Kidney (tissue), 14 donors: ENCODE results near the gene JPT2. TPM values are rescaled to one million over a fixed set of nuclear protein-coding genes. Genes with fewer than 3 reads are reported as not detected.

Experiments used
- DNase-seq, 5 donors: peaks; one replicate each; pipeline ENCODE4 v3.0.0-alpha.2; 2013 to 2020
- FAIRE-seq: peaks from 2 replicates; lab custom pipeline; 2012; peaks lifted over from hg19 to GRCh38; lab: Jason Lieb, UNC
- H3K27ac ChIP-seq, 2 donors: one replicate each; pipeline ENCODE4 v1.7.0; 2013; ENCODE audit warnings: low read depth in 2 of 2, low read length in 2 of 2, inconsistent platforms in 1 of 2
- H3K27me3 ChIP-seq: one replicate; pipeline ENCODE4 v1.7.1; 2013; ENCODE audit warnings: low read length, inconsistent platforms; ENCODE audit not compliant: control insufficient read depth, insufficient read depth
- H3K36me3 ChIP-seq, 3 donors: one replicate each; pipeline versions ENCODE4 v1.7.0 to v1.7.1; 2013; ENCODE audit warnings: low read length in 3 of 3, control low read depth in 1 of 3, inconsistent platforms in 1 of 3; ENCODE audit not compliant: insufficient read depth in 3 of 3, control insufficient read depth in 2 of 3
- H3K4me1 ChIP-seq, 3 donors: one replicate each; pipeline versions ENCODE4 v1.7.0 to v1.7.1; 2013; ENCODE audit warnings: low read length in 3 of 3, inconsistent platforms in 1 of 3, low read depth in 1 of 3; ENCODE audit not compliant: control insufficient read depth in 2 of 3, insufficient read depth in 2 of 3
- H3K4me3 ChIP-seq, 3 donors: one replicate each; pipeline versions ENCODE4 v1.7.0 to v1.8.1; 2013; ENCODE audit warnings: low read length in 3 of 3, control low read depth in 1 of 3, inconsistent platforms in 1 of 3
- H3K9ac ChIP-seq, 3 donors: one replicate each; pipeline versions ENCODE4 v1.7.0 to v1.7.1; 2013; ENCODE audit warnings: low read length in 3 of 3, control low read depth in 1 of 3, inconsistent platforms in 1 of 3
- H3K9me3 ChIP-seq, 3 donors: one replicate each; pipeline versions ENCODE4 v1.7.0 to v1.7.1; 2013; ENCODE audit warnings: low read length in 3 of 3, control low read depth in 1 of 3, inconsistent platforms in 1 of 3; ENCODE audit not compliant: control insufficient read depth in 2 of 3, insufficient read depth in 1 of 3
- intact Hi-C: fragments of 100-400 bp; cut with DNase I; formaldehyde crosslinking; loops from one replicate; pipeline ENCODE4 v1.11.1; 2022
- polyA plus RNA-seq: library from polyadenylated mRNA; stranded (reverse); fragments of 350-450 nt; fragmentation: Illumina TruSeq; extraction: RNeasy Lipid Tissue Mini Kit (QIAGEN cat#74804); gene quantifications from one replicate; pipeline ENCODE4 v1.2.3, GENCODE V29; 2014; ENCODE audit warnings: low read depth, low replicate concordance; ENCODE audit not compliant: insufficient read depth
- total RNA-seq: library from RNA; stranded (reverse); fragmentation: NEBNext Ultra II Directional; extraction: Animal tissue kit (Norgen Biotek cat#: 25700); gene quantifications from one replicate; pipeline ENCODE4 v1.2.1, GENCODE V29; 2021
- TF ChIP-seq, protein P1 (sequence below): IDR thresholded peaks from 3 replicates; pipeline ENCODE4 v1.5.1; 2012; ENCODE audit warnings: mild to moderate bottlenecking, moderate library complexity, borderline replicate concordance; ENCODE audit not compliant: insufficient read depth; ENCODE audit errors: extremely low read depth
- donor health status: control.
- donor health status: control.
- donor health status: control.
- donor health status: control.
- donor health status: control.
- donor health status: DM: yes; HTN: yes; CAD: no.
- donor health status: Normal renal cell carcinoma (clear cell type).

The JPT2 gene
- total and polyA plus RNA-seq, 2 donors from 2014 or later: 32.8 to 89.3 TPM

DNA sequence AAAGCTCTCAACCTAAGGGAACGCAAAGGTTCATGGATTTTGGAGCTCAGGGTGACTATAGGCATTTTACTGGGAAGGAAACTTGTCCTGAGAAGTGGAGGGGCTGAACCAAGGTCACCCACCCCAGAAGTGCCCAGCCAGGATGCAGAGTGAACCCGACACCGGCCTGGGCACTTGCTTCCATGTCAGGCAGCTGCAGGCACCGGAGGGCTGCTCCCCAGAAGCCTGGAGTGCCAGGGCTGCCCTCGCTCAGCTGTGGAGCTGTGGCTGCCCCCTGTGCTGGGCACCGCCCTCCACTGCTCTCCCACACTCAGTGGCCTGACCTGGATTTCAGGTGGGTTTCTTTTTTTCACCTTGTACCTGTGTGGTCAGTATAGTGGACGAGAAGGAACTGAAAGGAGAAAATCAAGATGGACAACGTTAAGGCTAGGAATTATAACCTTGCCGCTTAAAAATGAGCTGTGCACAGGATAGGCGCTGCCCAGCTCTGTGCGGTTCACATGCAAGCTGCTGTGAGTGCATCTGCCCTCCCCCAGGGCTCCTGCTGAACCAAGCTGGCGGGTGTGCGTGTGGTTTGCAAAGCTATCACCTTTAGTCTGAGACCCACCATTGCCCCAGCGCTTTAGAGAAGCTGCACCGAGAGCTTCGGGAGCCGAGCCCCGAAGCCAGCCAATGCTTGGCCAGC, 30.1 kb downstream of the JPT2 start:
- Histone ChIP-seq H3K36me3 (no peaks in the 10 kb centered on the region), H3K9ac (peak overlapping the region in 1 of 3 donors; percentile 75), H3K4me3 (peak overlapping the region in 1 of 3 donors; percentile 77), H3K9me3 (no peaks in the 10 kb centered on the region), H3K27ac (no peak overlapping the region), H3K27me3 (no peaks in the 10 kb centered on the region), H3K4me1 (peaks cover 2 to 14% (median 10%) of the 10 kb centered on the region in 3 donors)
- TF ChIP-seq, protein P1, sequence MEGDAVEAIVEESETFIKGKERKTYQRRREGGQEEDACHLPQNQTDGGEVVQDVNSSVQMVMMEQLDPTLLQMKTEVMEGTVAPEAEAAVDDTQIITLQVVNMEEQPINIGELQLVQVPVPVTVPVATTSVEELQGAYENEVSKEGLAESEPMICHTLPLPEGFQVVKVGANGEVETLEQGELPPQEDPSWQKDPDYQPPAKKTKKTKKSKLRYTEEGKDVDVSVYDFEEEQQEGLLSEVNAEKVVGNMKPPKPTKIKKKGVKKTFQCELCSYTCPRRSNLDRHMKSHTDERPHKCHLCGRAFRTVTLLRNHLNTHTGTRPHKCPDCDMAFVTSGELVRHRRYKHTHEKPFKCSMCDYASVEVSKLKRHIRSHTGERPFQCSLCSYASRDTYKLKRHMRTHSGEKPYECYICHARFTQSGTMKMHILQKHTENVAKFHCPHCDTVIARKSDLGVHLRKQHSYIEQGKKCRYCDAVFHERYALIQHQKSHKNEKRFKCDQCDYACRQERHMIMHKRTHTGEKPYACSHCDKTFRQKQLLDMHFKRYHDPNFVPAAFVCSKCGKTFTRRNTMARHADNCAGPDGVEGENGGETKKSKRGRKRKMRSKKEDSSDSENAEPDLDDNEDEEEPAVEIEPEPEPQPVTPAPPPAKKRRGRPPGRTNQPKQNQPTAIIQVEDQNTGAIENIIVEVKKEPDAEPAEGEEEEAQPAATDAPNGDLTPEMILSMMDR: no peak
- FAIRE-seq (no peak), DNase-seq (no peak)
- intact Hi-C loops: no loop called here

DNA sequence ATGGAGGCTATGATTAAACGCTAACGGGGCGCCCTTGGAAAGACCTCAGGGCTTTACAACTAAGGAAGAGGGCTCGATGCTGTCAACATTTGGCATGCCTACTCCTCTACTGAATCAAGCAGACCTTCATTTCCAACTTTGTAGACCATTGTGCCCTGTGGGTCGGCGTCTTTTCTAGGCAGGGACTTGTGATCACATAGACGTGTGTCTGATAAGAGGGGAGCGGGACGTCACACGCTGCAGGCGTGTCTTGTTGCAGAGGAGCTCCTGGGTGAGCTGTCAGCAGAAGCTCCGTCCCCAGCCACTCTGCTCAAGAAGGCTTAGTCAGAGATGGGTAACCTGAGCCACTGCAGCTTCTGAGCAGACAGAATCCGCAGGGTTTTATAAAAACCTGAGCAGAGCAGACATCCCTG, 30.7 kb downstream of the JPT2 start:
- FAIRE-seq (no peak), DNase-seq (peak in 4 of 5 donors; percentile 46 to 56 (median 46))
- no peaks in the 10 kb centered on the region for H3K36me3 ChIP-seq
- intact Hi-C loops: no loop called here
- H3K4me3 ChIP-seq: no peak overlapping the region
- H3K27me3 ChIP-seq: no peaks in the 10 kb centered on the region
- H3K9ac ChIP-seq: no peak overlapping the region
- H3K4me1 ChIP-seq: peaks cover 2 to 14% (median 14%) of the 10 kb centered on the region in 3 donors
- TF ChIP-seq, protein P1: no peak
- no peak overlapping the region for H3K27ac ChIP-seq
- no peaks in the 10 kb centered on the region for H3K9me3 ChIP-seq

DNA sequence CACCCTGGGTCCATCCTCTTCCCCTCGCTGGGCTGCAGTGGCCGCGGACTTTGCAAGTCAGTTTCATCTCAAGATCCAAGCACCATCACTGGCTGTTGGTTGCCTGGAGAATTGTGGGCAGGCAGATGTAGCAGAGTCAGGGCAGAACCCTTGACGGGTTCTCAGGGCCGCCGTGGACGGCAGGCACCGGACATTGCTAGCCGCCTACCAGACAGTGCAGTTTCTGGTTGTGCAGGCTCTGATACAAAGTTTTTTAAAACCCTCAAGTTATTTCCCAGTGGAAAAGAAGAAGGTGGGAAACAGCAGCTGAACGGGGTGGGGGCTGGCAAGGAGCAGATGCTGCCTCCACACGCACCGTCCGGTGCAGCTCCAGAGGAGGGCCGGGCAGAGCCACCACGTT, 31.3 kb downstream of the JPT2 start:
- H3K27me3 ChIP-seq: no peaks in the 10 kb centered on the region
- H3K4me1 ChIP-seq: peaks cover 2 to 19% (median 19%) of the 10 kb centered on the region in 3 donors
- H3K27ac ChIP-seq: no peak overlapping the region
- no peak overlapping the region for H3K9ac ChIP-seq
- intact Hi-C loops: no loop called here
- no peak for FAIRE-seq
- H3K9me3 ChIP-seq: no peaks in the 10 kb centered on the region
- no peaks in the 10 kb centered on the region for H3K36me3 ChIP-seq
- TF ChIP-seq, protein P1: no peak
- no peak for DNase-seq
- H3K4me3 ChIP-seq: no peak overlapping the region
